BLaER1 treated with 17β-estradiol and CSF1 and Interleukin-3, amounts not matched to agents 10 nM and 100 nM (cell line): Measurements from ENCODE around the gene RNF113B.

Experiments
- H3K27ac ChIP-seq, 11 experiments: shearing (Covaris generic); formaldehyde crosslinking; 2 replicates each; pipeline ENCODE4 v1.8.1; 2022
- H3K27me3 ChIP-seq, 11 experiments: shearing (Covaris generic); formaldehyde crosslinking; 2 replicates each; pipeline ENCODE4 v1.8.1; 2022
- H3K36me3 ChIP-seq, 11 experiments: shearing (Covaris generic); formaldehyde crosslinking; 2 replicates each; pipeline ENCODE4 v1.8.1; 2022
- H3K4me1 ChIP-seq, 10 experiments: shearing (Covaris generic); formaldehyde crosslinking; 2 replicates each; pipeline ENCODE4 v1.8.1; 2022
- H3K4me2 ChIP-seq, 11 experiments: shearing (Covaris generic); formaldehyde crosslinking; 2 replicates each; pipeline ENCODE4 v1.8.1; 2022
- H3K4me3 ChIP-seq, 10 experiments: shearing (Covaris generic); formaldehyde crosslinking; 2 replicates each; pipeline ENCODE4 v1.8.1; 2022
- H3K9ac ChIP-seq, 11 experiments: shearing (Covaris generic); formaldehyde crosslinking; 2 replicates each; pipeline ENCODE4 v1.8.1; 2022
- H3K9me3 ChIP-seq, 11 experiments: shearing (Covaris generic); formaldehyde crosslinking; replicated peaks in 1 of 11; 2 replicates each; pipeline ENCODE4 v1.8.1; 2022
- H4K20me1 ChIP-seq, 11 experiments: shearing (Covaris generic); formaldehyde crosslinking; 2 replicates each; pipeline ENCODE4 v1.8.1; 2022
- Cebpa-rat ChIP-seq, 11 experiments: shearing (Covaris generic); IDR thresholded peaks; 2 replicates each; pipeline ENCODE4 v1.8.1; 2022

The RNF113B gene

GRCh38 chr13:98220271-98220791, 43.3 kb upstream of the RNF113B start:
- peaks cover 5 to 55% (median 23%) of the 10 kb centered on the region in 11 experiments for H3K36me3 ChIP-seq
- H3K27me3 ChIP-seq = no peaks in the 10 kb centered on the region
- no peak overlapping the region for H3K4me3 ChIP-seq
- H3K9ac ChIP-seq = peak overlapping the region in 1 of 11 experiments; percentile 2; a peak in 1 of 22 replicates
- H3K4me2 ChIP-seq = peak overlapping the region in 9 of 11 experiments; percentile 2 to 61 (median 20); a peak in 10 of 22 replicates
- peaks cover 0 to 48% (median 0%) of the 10 kb centered on the region in 11 experiments; a peak in 3 of 22 replicates for H4K20me1 ChIP-seq
- no peak overlapping the region for H3K27ac ChIP-seq
- peaks cover 18 to 45% (median 39%) of the 10 kb centered on the region in 10 experiments for H3K4me1 ChIP-seq
- peaks cover 0 to 9% (median 4%) of the 10 kb centered on the region in 11 experiments; a peak in 12 of 22 replicates for H3K9me3 ChIP-seq
- no peak for TF ChIP-seq Cebpa-rat (IDR thresholded peaks at IDR 0.05)

- Histone ChIP-seq H3K4me3 (no peak overlapping the region), H3K27ac (no peak overlapping the region), H3K9ac (no peak overlapping the region), H4K20me1 (peaks cover 0 to 53% (median 0%) of the 10 kb centered on the region in 11 experiments; a peak in 3 of 22 replicates), H3K36me3 (peaks cover 0 to 55% (median 25%) of the 10 kb centered on the region in 11 experiments; a peak in 17 of 22 replicates), H3K9me3 (0 out of 22 replicates have a peak, but pooled peaks cover 0 to 3% (median 0%) of the 10 kb centered on the region in 11 experiments), H3K4me1 (peaks cover 18 to 45% (median 39%) of the 10 kb centered on the region in 10 experiments), H3K4me2 (peak overlapping the region in 5 of 11 experiments; percentile 6 to 61 (median 39); a peak in 7 of 22 replicates), H3K27me3 (no peaks in the 10 kb centered on the region)
- no peak for TF ChIP-seq Cebpa-rat (IDR thresholded peaks at IDR 0.05)
These were observed 42.6 kb upstream of the RNF113B start for GRCh38 chr13:98219685-98220084.

- Histone ChIP-seq H3K27ac (peak overlapping the region in 2 of 11 experiments; percentile 0 to 10; a peak in 1 of 22 replicates), H3K36me3 (peaks cover 12 to 63% (median 34%) of the 10 kb centered on the region in 11 experiments; a peak in 21 of 22 replicates)
These were observed 40.5 kb upstream of the RNF113B start for GRCh38 chr13:98217597-98217996.

GRCh38 chr13:98216711-98217285, 39.7 kb upstream of the RNF113B start:
- Histone ChIP-seq H3K4me3 (no peak overlapping the region), H3K27ac (peak overlapping the region in 2 of 11 experiments; percentile 0 to 11; a peak in 1 of 22 replicates), H3K4me1 (peaks cover 22 to 47% (median 37%) of the 10 kb centered on the region in 10 experiments), H3K4me2 (peak overlapping the region; percentile 25 to 64 (median 49); a peak in 20 of 22 replicates), H3K27me3 (no peaks in the 10 kb centered on the region), H3K36me3 (peaks cover 12 to 59% (median 30%) of the 10 kb centered on the region in 11 experiments; a peak in 21 of 22 replicates), H3K9me3 (peaks cover 0 to 1% (median under 1%) of the 10 kb centered on the region in 11 experiments; a peak in 5 of 22 replicates), H4K20me1 (peaks cover 0 to 52% (median 0%) of the 10 kb centered on the region in 11 experiments; a peak in 4 of 22 replicates), H3K9ac (no peak overlapping the region)
- TF ChIP-seq Cebpa-rat (IDR thresholded peaks at IDR 0.05) = no peak

More at GRCh38 chr13:98217597-98217996, 40.5 kb upstream of the RNF113B start:
- Histone ChIP-seq H3K4me2 (no peak overlapping the region), H3K4me1 (peaks cover 22 to 50% (median 38%) of the 10 kb centered on the region in 10 experiments), H3K9me3 (no peaks in the 10 kb centered on the region), H4K20me1 (peaks cover 0 to 59% (median 0%) of the 10 kb centered on the region in 11 experiments; a peak in 4 of 22 replicates), H3K27me3 (no peaks in the 10 kb centered on the region), H3K4me3 (no peak overlapping the region), H3K9ac (no peak overlapping the region)
- TF ChIP-seq Cebpa-rat (IDR thresholded peaks at IDR 0.05) = no peak

- no peak for TF ChIP-seq Cebpa-rat (IDR thresholded peaks at IDR 0.05)
- peak overlapping the region; percentile 25 to 64 (median 49) for H3K4me2 ChIP-seq
- peak overlapping the region in 1 of 11 experiments; percentile 11; a peak in 2 of 22 replicates for H3K27ac ChIP-seq
- peaks cover 20 to 40% (median 33%) of the 10 kb centered on the region in 10 experiments for H3K4me1 ChIP-seq
- peaks cover 12 to 59% (median 32%) of the 10 kb centered on the region in 11 experiments; a peak in 21 of 22 replicates for H3K36me3 ChIP-seq
- H3K9me3 ChIP-seq = peaks cover 0 to 8% (median 7%) of the 10 kb centered on the region in 11 experiments; a peak in 18 of 22 replicates
- 0 out of 22 replicates have a peak overlapping the region, but pooled peaks of 1 of the 11 experiments have one; percentile 2 for H3K9ac ChIP-seq
- H3K4me3 ChIP-seq = no peak overlapping the region
- peaks cover 0 to 47% (median 0%) of the 10 kb centered on the region in 11 experiments; a peak in 4 of 22 replicates for H4K20me1 ChIP-seq
- no peaks in the 10 kb centered on the region for H3K27me3 ChIP-seq
These were observed 39.1 kb upstream of the RNF113B start for GRCh38 chr13:98216135-98216565.

GRCh38 chr13:98215508-98215907, 38.4 kb upstream of the RNF113B start:
- Histone ChIP-seq H3K9me3 (peaks cover 0 to 14% (median 13%) of the 10 kb centered on the region in 11 experiments; a peak in 18 of 22 replicates), H3K27me3 (no peaks in the 10 kb centered on the region), H3K27ac (no peak overlapping the region), H4K20me1 (peaks cover 0 to 42% (median 0%) of the 10 kb centered on the region in 11 experiments; a peak in 4 of 22 replicates), H3K9ac (no peak overlapping the region), H3K4me2 (peak overlapping the region in 2 of 11 experiments; percentile 43 to 59; a peak in 2 of 22 replicates), H3K36me3 (peaks cover 12 to 59% (median 35%) of the 10 kb centered on the region in 11 experiments; a peak in 21 of 22 replicates), H3K4me3 (no peak overlapping the region), H3K4me1 (peaks cover 16 to 34% (median 26%) of the 10 kb centered on the region in 10 experiments)
- no peak for TF ChIP-seq Cebpa-rat (IDR thresholded peaks at IDR 0.05)

- H3K27ac ChIP-seq = no peak overlapping the region
- no peak overlapping the region for H3K4me3 ChIP-seq
- H3K9ac ChIP-seq = no peak overlapping the region
- no peaks in the 10 kb centered on the region for H3K27me3 ChIP-seq
- H3K9me3 ChIP-seq = peaks cover 0 to 22% (median 15%) of the 10 kb centered on the region in 11 experiments; a peak in 18 of 22 replicates
- H4K20me1 ChIP-seq = peaks cover 0 to 39% (median 0%) of the 10 kb centered on the region in 11 experiments; a peak in 4 of 22 replicates
- peaks cover 18 to 32% (median 25%) of the 10 kb centered on the region in 10 experiments for H3K4me1 ChIP-seq
- peaks cover 12 to 59% (median 35%) of the 10 kb centered on the region in 11 experiments; a peak in 21 of 22 replicates for H3K36me3 ChIP-seq
- no peak for TF ChIP-seq Cebpa-rat (IDR thresholded peaks at IDR 0.05)
- no peak overlapping the region for H3K4me2 ChIP-seq
These were observed 37.6 kb upstream of the RNF113B start for GRCh38 chr13:98214707-98215106.

GRCh38 chr13:98214008-98214643, 37.1 kb upstream of the RNF113B start:
- Histone ChIP-seq H3K9ac (no peak overlapping the region), H3K9me3 (peaks cover 0 to 25% (median 15%) of the 10 kb centered on the region in 11 experiments; a peak in 18 of 22 replicates), H3K4me2 (peak overlapping the region in 1 of 11 experiments; percentile 9; a peak in 1 of 22 replicates), H3K27ac (peak overlapping the region in 1 of 11 experiments; percentile 28; a peak in 1 of 22 replicates), H3K4me3 (no peak overlapping the region), H3K36me3 (peaks cover 12 to 59% (median 35%) of the 10 kb centered on the region in 11 experiments; a peak in 21 of 22 replicates), H3K27me3 (no peaks in the 10 kb centered on the region), H4K20me1 (peaks cover 0 to 34% (median 0%) of the 10 kb centered on the region in 11 experiments; a peak in 4 of 22 replicates), H3K4me1 (peaks cover 18 to 31% (median 23%) of the 10 kb centered on the region in 10 experiments)
- no peak for TF ChIP-seq Cebpa-rat (IDR thresholded peaks at IDR 0.05)
